Measurements from ENCODE around the gene MORN2. TPM values are rescaled to one million over a fixed set of nuclear protein-coding genes. Genes with fewer than 3 reads are reported as not detected.

The MORN2 gene
- total RNA-seq, 2 donors from 2014 or later, result 8.5 to 9.8 TPM

Other genes starting within 250 kb of the MORN2 start
- 10 to 100 TPM; 51.6 to 59.0 TPM for gene GALM, start 209.9 kb upstream of the MORN2 start, total RNA-seq
- 10 to 100 TPM; 85.6 to 91.2 TPM for gene SRSF7, start 124.6 kb upstream of the MORN2 start, total RNA-seq
- gene GEMIN6, start 97.8 kb upstream of the MORN2 start, total RNA-seq, result 1 to 10 TPM; 5.1 to 6.9 TPM
- gene DHX57, start within 50 bp of the MORN2 start, total RNA-seq, result 10 to 100 TPM in 1 of 2 donors, 1 to 10 TPM in 1; 9.6 to 14.1 TPM
- under 1 TPM; 0.37 to 0.67 TPM for gene ARHGEF33, start 13.9 kb downstream of the MORN2 start, total RNA-seq
- 10 to 100 TPM; 30.0 to 31.2 TPM for gene SOS1, start 245.1 kb downstream of the MORN2 start, total RNA-seq

Measured in left colon (tissue), 2 donors.